Thoracic aorta (tissue), 2 donors: ENCODE data around the gene ARHGAP25. TPM values are rescaled to one million over a fixed set of nuclear protein-coding genes. Genes with fewer than 3 reads are reported as not detected.
"Not testable (repeated sequence)": the region's sequence is repeated elsewhere in the genome, so short reads cannot be mapped to it uniquely, and the experiment has no call there.

Source experiments
- ATAC-seq: fragments of 150-250 bp; one replicate; pipeline ENCODE4 v1.8.0; 2017; ENCODE audit warnings: low read depth; ENCODE audit not compliant: insufficient number of reproducible peaks, low FRiP score
- DNase-seq: peaks from one replicate; pipeline ENCODE4 v3.0.0-alpha.2; 2020; ENCODE audit warnings: low spot score
- H3K27ac ChIP-seq, 2 donors: fragments of 200-600 bp; sonication (generic); 1 replicate in 1 of 2; 2 replicates in 1 of 2; pipeline ENCODE4 v1.5.1; 2016; ENCODE audit warnings: mild to moderate bottlenecking in 2 of 2, moderate library complexity in 2 of 2
- H3K27me3 ChIP-seq: fragments of 200-600 bp; sonication (generic); replicated peaks from 2 replicates; pipeline ENCODE4 v1.6.0; 2016; ENCODE audit warnings: mild to moderate bottlenecking; ENCODE audit not compliant: insufficient read depth
- H3K36me3 ChIP-seq: fragments of 200-600 bp; sonication (generic); one replicate; pipeline ENCODE4 v1.5.1; 2016
- H3K4me1 ChIP-seq, 2 donors: fragments of 200-600 bp; sonication (generic); 1 replicate in 1 of 2; 2 replicates in 1 of 2; pipeline versions ENCODE4 v1.5.1 to v1.6.0; 2016; ENCODE audit warnings: low read depth in 2 of 2, mild to moderate bottlenecking in 1 of 2; ENCODE audit not compliant: control insufficient read depth in 1 of 2
- H3K4me3 ChIP-seq: fragments of 200-600 bp; sonication (generic); 2 replicates; pipeline ENCODE4 v1.5.1; 2016; ENCODE audit warnings: mild to moderate bottlenecking
- H3K9me3 ChIP-seq: fragments of 200-600 bp; sonication (generic); 2 replicates; pipeline ENCODE4 v1.5.1; 2016
- total RNA-seq, 2 donors: library from RNA; depleted of rRNA; stranded (reverse); fragments of >200 nt; gene quantifications; one replicate each; pipeline versions ENCODE4 v1.1.0 to v1.2.3, GENCODE V29; 2016
- TF ChIP-seq, protein P1 (sequence below): fragments of 200-600 bp; sonication (generic); IDR thresholded peaks from one replicate; pipeline ENCODE4 v1.5.1; 2019; ENCODE audit warnings: antibody characterized with exemption

ARHGAP25 gene
- total RNA-seq, 2 donors from 2014 or later, result 10.8 to 14.5 TPM

DNA sequence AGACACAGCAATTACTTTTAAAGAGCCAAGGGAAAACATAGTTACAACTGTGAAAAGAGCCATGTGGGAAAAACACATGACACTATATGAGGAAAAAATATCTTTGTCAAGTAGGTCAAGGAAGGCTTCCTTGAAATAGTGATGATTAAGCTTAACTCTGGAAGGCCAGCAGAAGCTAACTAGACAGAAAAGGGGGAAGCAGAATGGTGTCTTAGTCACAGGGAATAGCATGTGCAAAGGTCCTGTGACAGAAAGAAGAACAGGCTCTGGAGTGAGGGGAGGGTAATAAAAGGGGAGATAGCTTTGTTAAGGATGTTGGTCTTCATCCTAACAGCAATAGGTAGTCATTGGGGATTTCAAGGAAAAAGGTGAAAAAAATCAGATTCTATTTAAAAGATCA is 64.0 kb downstream of the ARHGAP25 start:
- Histone ChIP-seq H3K9me3 (no peaks in the 10 kb centered on the region), H3K36me3 (no peaks in the 10 kb centered on the region), H3K27me3 (no peaks in the 10 kb centered on the region), H3K4me1 (no peaks in the 10 kb centered on the region), H3K27ac (no peak overlapping the region), H3K4me3 (no peak overlapping the region)
- TF ChIP-seq, protein P1, sequence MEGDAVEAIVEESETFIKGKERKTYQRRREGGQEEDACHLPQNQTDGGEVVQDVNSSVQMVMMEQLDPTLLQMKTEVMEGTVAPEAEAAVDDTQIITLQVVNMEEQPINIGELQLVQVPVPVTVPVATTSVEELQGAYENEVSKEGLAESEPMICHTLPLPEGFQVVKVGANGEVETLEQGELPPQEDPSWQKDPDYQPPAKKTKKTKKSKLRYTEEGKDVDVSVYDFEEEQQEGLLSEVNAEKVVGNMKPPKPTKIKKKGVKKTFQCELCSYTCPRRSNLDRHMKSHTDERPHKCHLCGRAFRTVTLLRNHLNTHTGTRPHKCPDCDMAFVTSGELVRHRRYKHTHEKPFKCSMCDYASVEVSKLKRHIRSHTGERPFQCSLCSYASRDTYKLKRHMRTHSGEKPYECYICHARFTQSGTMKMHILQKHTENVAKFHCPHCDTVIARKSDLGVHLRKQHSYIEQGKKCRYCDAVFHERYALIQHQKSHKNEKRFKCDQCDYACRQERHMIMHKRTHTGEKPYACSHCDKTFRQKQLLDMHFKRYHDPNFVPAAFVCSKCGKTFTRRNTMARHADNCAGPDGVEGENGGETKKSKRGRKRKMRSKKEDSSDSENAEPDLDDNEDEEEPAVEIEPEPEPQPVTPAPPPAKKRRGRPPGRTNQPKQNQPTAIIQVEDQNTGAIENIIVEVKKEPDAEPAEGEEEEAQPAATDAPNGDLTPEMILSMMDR, result no peak
- DNase-seq (no peak), ATAC-seq (no peak)

DNA sequence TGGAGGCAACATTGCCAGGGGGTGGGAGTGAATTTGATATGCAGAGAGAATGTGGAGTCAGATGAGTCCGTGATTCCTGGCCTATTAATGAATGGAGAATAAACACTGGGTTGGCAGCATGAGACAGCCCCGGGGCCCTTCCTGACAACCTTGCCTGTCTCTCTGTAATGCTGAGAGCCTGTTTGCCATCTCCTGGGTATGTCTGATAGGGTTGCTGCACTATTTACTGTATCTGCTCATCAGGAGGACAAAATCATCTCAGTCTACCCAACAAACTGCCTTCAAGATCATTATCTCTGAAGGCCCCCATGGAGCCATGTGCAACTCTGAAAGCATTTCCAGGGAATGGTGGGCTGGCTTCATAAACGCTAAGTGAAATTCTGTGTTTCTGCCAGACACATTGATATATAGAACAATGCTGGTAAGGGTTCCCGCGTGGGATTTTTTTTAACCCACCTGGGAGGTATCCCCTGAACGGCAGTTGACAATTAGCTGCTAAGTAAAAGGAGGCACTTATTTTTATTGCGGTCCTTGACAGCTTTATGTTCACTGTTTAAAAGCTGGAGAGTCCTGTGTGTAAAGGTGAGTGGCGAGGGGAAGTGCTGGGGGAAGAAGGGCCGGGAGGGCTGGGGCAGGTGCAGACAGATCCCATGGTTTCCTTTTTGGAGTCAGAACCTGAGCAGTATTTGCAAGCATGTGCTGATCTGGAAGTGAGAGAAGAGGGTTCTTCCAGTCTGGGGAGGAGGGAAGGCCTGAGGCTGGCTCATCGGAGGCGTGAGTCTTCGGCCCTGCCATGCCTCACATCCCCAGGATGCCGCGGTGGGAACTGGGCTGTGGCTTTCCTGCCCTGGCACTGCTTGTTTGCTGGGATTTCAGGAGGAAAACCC is 64.8 kb downstream of the ARHGAP25 start:
- no peaks in the 10 kb centered on the region for H3K4me1 ChIP-seq
- H3K4me3 ChIP-seq, result no peak overlapping the region
- ATAC-seq (no peak), DNase-seq (no peak)
- no peaks in the 10 kb centered on the region for H3K36me3 ChIP-seq
- H3K9me3 ChIP-seq, result no peaks in the 10 kb centered on the region
- no peak overlapping the region for H3K27ac ChIP-seq
- TF ChIP-seq, protein P1, result no peak
- no peaks in the 10 kb centered on the region for H3K27me3 ChIP-seq

DNA sequence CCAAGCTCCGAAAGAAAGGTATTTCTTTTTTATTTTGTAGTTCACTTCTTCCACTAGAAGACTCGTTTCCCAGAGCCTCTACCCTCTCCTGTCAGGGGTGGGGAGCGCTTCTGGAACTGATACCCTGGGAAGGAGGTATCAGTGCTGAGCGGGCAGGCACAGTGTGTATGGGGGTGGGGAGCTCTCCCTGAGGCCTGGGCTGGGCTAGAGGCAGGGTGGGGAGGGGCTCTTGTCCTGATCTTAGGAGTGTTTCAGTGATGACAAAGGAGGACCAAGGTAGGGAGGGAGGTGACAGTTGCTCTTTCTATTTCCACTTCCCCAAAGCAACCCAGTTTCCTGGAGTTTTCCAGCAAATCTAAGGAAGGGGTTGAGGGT is 65.4 kb downstream of the ARHGAP25 start:
- Histone ChIP-seq H3K27ac (no peak overlapping the region), H3K4me1 (no peaks in the 10 kb centered on the region), H3K36me3 (no peaks in the 10 kb centered on the region), H3K4me3 (no peak overlapping the region), H3K27me3 (no peaks in the 10 kb centered on the region), H3K9me3 (no peaks in the 10 kb centered on the region)
- TF ChIP-seq, protein P1, result no peak
- no peak for DNase-seq
- ATAC-seq, result no peak

DNA sequence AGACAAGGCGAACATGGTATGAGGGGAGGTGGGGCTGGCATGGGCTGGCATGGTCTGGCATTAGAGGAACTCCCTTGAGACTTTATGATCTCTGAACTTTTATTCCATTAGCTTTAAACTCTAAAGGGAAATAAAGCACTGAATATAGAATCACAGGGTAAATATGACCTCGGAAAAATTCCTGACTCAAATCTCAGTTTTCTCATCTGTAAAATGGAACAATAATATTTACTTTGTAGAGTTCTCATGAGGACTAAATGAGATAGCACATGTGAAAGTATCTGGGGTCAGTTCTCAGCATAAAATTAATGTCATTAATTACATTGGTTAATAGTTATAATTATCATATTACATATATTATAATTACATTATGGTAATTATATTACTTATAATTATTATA is 65.9 kb downstream of the ARHGAP25 start:
- no peak for DNase-seq
- ATAC-seq, result no peak
- Histone ChIP-seq H3K27ac (no peak overlapping the region), H3K4me3 (no peak overlapping the region), H3K4me1 (no peaks in the 10 kb centered on the region), H3K36me3 (no peaks in the 10 kb centered on the region), H3K27me3 (no peaks in the 10 kb centered on the region), H3K9me3 (no peaks in the 10 kb centered on the region)
- TF ChIP-seq, protein P1, result no peak

DNA sequence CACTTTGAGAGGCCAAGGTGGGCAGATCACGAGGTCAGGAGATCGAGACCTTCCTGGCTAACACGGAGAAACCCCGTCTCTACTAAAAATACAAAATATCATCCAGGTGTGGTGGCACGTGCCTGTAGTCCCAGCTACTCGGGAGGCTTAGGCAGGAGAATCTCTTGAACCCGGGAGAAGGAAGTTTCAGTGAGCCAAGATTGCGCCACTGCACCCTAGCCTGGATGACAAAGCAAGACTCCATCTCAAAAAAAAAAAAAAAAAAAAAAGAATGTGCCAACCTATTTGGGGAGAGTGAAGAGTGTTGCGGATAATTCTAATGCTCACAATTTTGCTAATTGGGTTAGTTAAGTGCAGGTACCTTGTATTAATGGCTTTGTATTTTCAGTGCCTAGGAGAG is 67.5 kb downstream of the ARHGAP25 start:
- not testable (repeated sequence) for H3K27ac ChIP-seq, ATAC-seq, H3K4me3 ChIP-seq, DNase-seq, H3K27me3 ChIP-seq, H3K4me1 ChIP-seq, H3K9me3 ChIP-seq, H3K36me3 ChIP-seq
